IPS DF 6.9 (cell line): ENCODE data around the gene PTPRC.

Experiments used
- DNase-seq: peaks from one replicate; pipeline ENCODE4 v3.0.0-alpha.2; 2013; ENCODE audit warnings: low read depth, low spot score
- H3K27ac ChIP-seq: one replicate; pipeline ENCODE4 v1.5.1; 2013; ENCODE audit warnings: low read length, control low read depth
- H3K27me3 ChIP-seq: 2 replicates; pipeline ENCODE4 v1.6.1; 2013; ENCODE audit warnings: mild to moderate bottlenecking, low read length; ENCODE audit not compliant: control insufficient read depth, insufficient read depth
- H3K36me3 ChIP-seq: 2 replicates; pipeline ENCODE4 v1.6.1; 2013; ENCODE audit warnings: low read length; ENCODE audit not compliant: control insufficient read depth, insufficient read depth
- H3K4me1 ChIP-seq: 2 replicates; pipeline ENCODE4 v1.6.1; 2013; ENCODE audit warnings: low read length; ENCODE audit not compliant: control insufficient read depth, insufficient read depth
- H3K4me3 ChIP-seq: 2 replicates; pipeline ENCODE4 v1.5.1; 2013; ENCODE audit warnings: mild to moderate bottlenecking, low read length
- H3K9me3 ChIP-seq: 2 replicates; pipeline ENCODE4 v1.6.1; 2013; ENCODE audit warnings: low read length, inconsistent platforms; ENCODE audit not compliant: control insufficient read depth, insufficient read depth
- WGBS: extraction: QIAGEN DNeasy Blood & Tissue Kit; methylation state at CpG from one replicate; pipeline ENCODE4 v1.1.7; 2013; ENCODE audit warnings: mixed read lengths, missing lambda C conversion rate; ENCODE audit not compliant: insufficient read length, insufficient coverage; 5-methylcytosine and 5-hydroxymethylcytosine counted together

Gene PTPRC

GRCh38 chr1:198660341-198661261 is 21.8 kb downstream of the PTPRC start:
- Histone ChIP-seq H3K27ac (no peak overlapping the region), H3K4me3 (no peak overlapping the region)

GRCh38 chr1:198662821-198663220 is 24.0 kb downstream of the PTPRC start:
- Histone ChIP-seq H3K4me1 (no peaks in the 10 kb centered on the region), H3K36me3 (no peaks in the 10 kb centered on the region), H3K27ac (no peak overlapping the region), H3K9me3 (no peaks in the 10 kb centered on the region), H3K4me3 (no peak overlapping the region), H3K27me3 (no peaks in the 10 kb centered on the region)
- no peak for DNase-seq
- WGBS, result no CpG with 5 or more reads among the region's 5 CpGs

More at GRCh38 chr1:198660341-198661261, 21.8 kb downstream of the PTPRC start:
- DNase-seq, result no peak
- H3K4me1 ChIP-seq, result no peaks in the 10 kb centered on the region
- no peaks in the 10 kb centered on the region for H3K36me3 ChIP-seq
- no peaks in the 10 kb centered on the region for H3K9me3 ChIP-seq
- no CpG with 5 or more reads among the region's 1 CpG for WGBS
- H3K27me3 ChIP-seq, result no peaks in the 10 kb centered on the region

- H3K27me3 ChIP-seq, result no peaks in the 10 kb centered on the region
- DNase-seq, result no peak
- H3K36me3 ChIP-seq, result no peaks in the 10 kb centered on the region
- no peaks in the 10 kb centered on the region for H3K4me1 ChIP-seq
- H3K4me3 ChIP-seq, result no peak overlapping the region
- no peak overlapping the region for H3K27ac ChIP-seq
- no CpG with 5 or more reads among the region's 7 CpGs for WGBS
- H3K9me3 ChIP-seq, result no peaks in the 10 kb centered on the region
Measured at GRCh38 chr1:198664068-198664788, 25.4 kb downstream of the PTPRC start.

GRCh38 chr1:198667186-198667585 is 28.3 kb downstream of the PTPRC start:
- no peak overlapping the region for H3K4me3 ChIP-seq

GRCh38 chr1:198667807-198668206 is 29.0 kb downstream of the PTPRC start:
- Histone ChIP-seq H3K4me3 (no peak overlapping the region), H3K9me3 (no peaks in the 10 kb centered on the region), H3K27me3 (no peaks in the 10 kb centered on the region), H3K4me1 (no peaks in the 10 kb centered on the region), H3K36me3 (no peaks in the 10 kb centered on the region), H3K27ac (no peak overlapping the region)
- no peak for DNase-seq

More at GRCh38 chr1:198667186-198667585, 28.3 kb downstream of the PTPRC start:
- H3K9me3 ChIP-seq, result no peaks in the 10 kb centered on the region
- H3K27me3 ChIP-seq, result no peaks in the 10 kb centered on the region
- no peak for DNase-seq
- no peaks in the 10 kb centered on the region for H3K4me1 ChIP-seq
- no peak overlapping the region for H3K27ac ChIP-seq
- no peaks in the 10 kb centered on the region for H3K36me3 ChIP-seq

GRCh38 chr1:198669023-198669698 is 30.3 kb downstream of the PTPRC start:
- no peak for DNase-seq
- Histone ChIP-seq H3K27ac (no peak overlapping the region), H3K27me3 (no peaks in the 10 kb centered on the region), H3K36me3 (no peaks in the 10 kb centered on the region), H3K4me3 (no peak overlapping the region), H3K4me1 (no peaks in the 10 kb centered on the region), H3K9me3 (no peaks in the 10 kb centered on the region; the same call in 1 of the 2 replicates)
- WGBS, result no CpG with 5 or more reads among the region's 5 CpGs

- Histone ChIP-seq H3K27ac (no peak overlapping the region), H3K4me1 (no peaks in the 10 kb centered on the region), H3K27me3 (no peaks in the 10 kb centered on the region), H3K36me3 (no peaks in the 10 kb centered on the region), H3K4me3 (no peak overlapping the region), H3K9me3 (no peaks in the 10 kb centered on the region; the same call in 1 of the 2 replicates)
- DNase-seq, result no peak
- WGBS, result no CpG with 5 or more reads among the region's 2 CpGs
Measured at GRCh38 chr1:198669771-198670170, 30.9 kb downstream of the PTPRC start.

GRCh38 chr1:198671136-198671535 is 32.3 kb downstream of the PTPRC start:
- no peak overlapping the region for H3K4me3 ChIP-seq
- WGBS, result no CpG with 5 or more reads among the region's 1 CpG
- no peaks in the 10 kb centered on the region for H3K36me3 ChIP-seq
- no peaks in the 10 kb centered on the region; the same call in 1 of the 2 replicates for H3K9me3 ChIP-seq
- no peak overlapping the region for H3K27ac ChIP-seq
- no peaks in the 10 kb centered on the region for H3K27me3 ChIP-seq
- no peak for DNase-seq
- H3K4me1 ChIP-seq, result no peaks in the 10 kb centered on the region

- WGBS, result no CpG with 5 or more reads among the region's 3 CpGs
- Histone ChIP-seq H3K4me1 (no peaks in the 10 kb centered on the region), H3K36me3 (no peaks in the 10 kb centered on the region), H3K4me3 (no peak overlapping the region), H3K9me3 (no peaks in the 10 kb centered on the region; the same call in 1 of the 2 replicates), H3K27me3 (no peaks in the 10 kb centered on the region), H3K27ac (no peak overlapping the region)
- DNase-seq, result no peak
Measured at GRCh38 chr1:198672124-198672523, 33.3 kb downstream of the PTPRC start.

- H3K27me3 ChIP-seq, result no peaks in the 10 kb centered on the region
- H3K27ac ChIP-seq, result no peak overlapping the region
- no CpG with 5 or more reads among the region's 2 CpGs for whole genome bisulfite sequencing
- H3K9me3 ChIP-seq, result no peaks in the 10 kb centered on the region; the same call in 1 of the 2 replicates
- no peaks in the 10 kb centered on the region for H3K36me3 ChIP-seq
- DNase-seq, result no peak
- no peak overlapping the region for H3K4me3 ChIP-seq
- H3K4me1 ChIP-seq, result no peaks in the 10 kb centered on the region
Measured at GRCh38 chr1:198674009-198674408, 35.2 kb downstream of the PTPRC start.
